HG02981 (cell line): ENCODE data around the gene ACTN4.
"Not testable (repeated sequence)": the region's sequence is repeated elsewhere in the genome, so short reads cannot be mapped to it uniquely, and the experiment has no call there.

Source experiments
- ATAC-seq: cut with Tn5 transposase; IDR thresholded peaks from one replicate; pipeline ENCODE4 v1.9.1; 2021; ENCODE audit warnings: mild to moderate bottlenecking, moderate library complexity; ENCODE audit not compliant: unreplicated experiment

Gene ACTN4

DNA sequence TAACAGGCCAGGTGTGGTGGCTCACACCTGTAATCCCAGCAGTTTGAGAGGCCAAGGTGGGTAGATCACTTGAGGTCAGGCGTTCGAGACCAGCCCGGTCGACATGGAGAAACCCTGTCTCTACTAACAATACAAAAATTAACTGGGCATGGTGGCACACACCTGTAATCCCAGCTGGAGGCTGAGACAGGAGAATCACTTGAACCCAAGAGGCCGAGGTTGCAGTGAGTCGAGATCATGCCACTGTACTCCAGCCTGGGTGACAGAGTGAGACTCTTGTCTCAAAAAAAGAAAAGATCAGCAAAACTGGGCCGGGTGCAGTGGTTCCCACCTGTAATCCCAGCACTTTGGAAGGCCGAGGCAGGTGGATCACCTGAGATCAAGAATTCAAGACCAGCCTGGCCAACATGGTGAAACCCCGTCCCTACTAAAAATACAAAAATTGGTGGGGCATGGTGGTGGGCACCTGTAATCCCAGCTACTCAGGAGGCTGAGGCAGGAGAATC lies 114.5 kb downstream of the ACTN4 start:
- ATAC-seq = not testable (repeated sequence)

DNA sequence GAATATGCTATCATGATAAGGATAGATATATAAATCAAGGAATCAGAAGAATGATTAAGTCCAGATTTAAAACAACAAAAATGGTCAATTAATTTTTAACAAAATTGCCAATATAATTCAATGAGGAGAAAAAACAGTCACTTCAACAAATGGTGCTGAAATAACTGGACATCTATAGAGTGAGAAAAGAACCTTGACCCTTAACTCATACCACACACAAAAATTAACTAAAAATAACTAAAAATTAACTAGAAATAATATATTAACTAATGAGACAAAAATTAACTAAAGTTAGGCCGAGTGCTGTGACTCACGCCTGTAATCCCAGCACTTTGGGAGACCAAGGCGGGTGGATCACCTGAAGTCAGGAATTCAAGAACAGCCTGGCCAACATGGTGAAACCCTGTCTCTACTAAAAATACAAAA lies 116.4 kb downstream of the ACTN4 start:
- no peak for ATAC-seq

- ATAC-seq = no peak
These were observed 117.8 kb downstream of the ACTN4 start for GRCh38 chr19:38765214-38765613.

DNA sequence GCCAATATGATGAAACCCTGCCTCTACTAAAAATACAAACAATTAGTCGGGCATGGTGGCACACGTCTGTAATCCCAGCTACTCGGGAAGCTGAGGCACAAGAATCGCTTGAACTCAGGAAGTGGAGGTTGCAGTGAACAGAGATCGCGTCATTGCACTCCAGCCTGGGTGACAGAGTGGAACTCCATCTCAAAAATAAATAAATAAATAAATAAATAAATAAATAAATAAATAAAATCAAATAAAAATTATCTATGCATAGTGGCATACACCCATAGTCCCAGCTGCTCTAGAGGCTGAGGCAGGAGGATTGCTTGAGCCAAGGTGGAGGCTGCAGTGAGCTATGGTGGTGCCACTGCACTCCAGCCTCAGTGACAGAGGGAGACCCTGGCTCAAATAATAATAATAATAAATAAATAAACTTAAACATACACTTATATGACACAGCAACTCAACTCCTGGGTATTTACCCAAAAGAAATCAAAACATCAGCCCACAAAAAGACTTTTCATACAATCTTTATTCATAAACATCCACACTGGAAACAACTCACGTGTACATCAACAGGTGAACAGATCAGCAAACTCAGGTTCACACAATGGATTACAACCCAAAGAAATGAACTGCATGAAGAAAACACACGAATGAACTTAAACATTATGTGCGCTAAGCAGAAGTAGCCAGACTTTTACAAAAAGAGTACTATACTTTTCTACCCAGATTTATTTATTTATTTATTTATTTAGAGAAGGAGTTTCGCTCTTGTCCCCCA lies 119.0 kb downstream of the ACTN4 start:
- ATAC-seq = no peak

- peak; percentile 58 for ATAC-seq
These were observed 122.3 kb downstream of the ACTN4 start for GRCh38 chr19:38769635-38770211.

GRCh38 chr19:38770228-38770948 lies 122.9 kb downstream of the ACTN4 start:
- ATAC-seq = not testable (repeated sequence)

- ATAC-seq = not testable (repeated sequence)
These were observed 123.5 kb downstream of the ACTN4 start for GRCh38 chr19:38770949-38771275.

- ATAC-seq = not testable (repeated sequence)
These were observed 124.1 kb downstream of the ACTN4 start for GRCh38 chr19:38771569-38771968.

GRCh38 chr19:38773469-38774177 lies 126.2 kb downstream of the ACTN4 start, which contains the start of gene LGALS7:
Gene LGALS7, minus strand, starts transcription at chr19:38773517. Its CDS starts 25 bp downstream, at chr19:38773492.
- ATAC-seq = no peak

DNA sequence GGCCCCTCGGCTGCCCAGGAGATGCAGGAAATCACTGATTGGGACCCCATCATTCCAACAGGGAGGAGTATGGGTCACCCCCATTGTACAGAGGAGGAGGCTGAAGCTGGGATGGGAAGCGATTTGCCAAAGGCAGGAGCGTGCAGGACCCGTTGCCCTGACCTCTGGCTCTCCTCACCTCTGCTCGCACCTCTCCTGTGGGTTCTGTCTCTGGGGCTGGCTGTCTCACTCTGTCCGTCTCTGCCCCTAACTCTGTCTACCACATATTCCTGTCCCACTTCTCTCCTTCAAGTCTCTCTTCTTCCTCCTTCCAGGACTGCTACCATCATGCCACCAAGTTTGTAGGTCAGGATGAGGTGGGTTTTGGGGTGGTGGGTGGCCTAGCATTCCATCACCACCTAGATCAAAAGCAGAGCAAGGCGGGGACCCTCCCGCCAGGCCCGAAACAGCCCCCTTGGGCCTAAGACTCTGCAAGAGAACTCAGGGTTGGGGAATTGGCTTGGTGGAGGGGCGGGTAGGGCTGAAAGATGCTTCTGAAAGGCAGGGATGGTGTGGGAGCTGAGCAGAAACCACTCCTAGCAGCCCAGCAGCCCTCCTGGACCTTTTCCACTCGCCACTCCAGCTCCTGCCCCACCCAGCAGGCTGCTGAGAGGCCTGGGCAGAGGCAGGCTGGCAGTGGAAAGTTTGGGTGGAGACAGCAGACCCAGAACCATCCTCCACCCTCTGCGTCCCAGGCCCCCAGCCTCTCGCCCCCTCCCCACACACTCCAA lies 126.9 kb downstream of the ACTN4 start:
- no peak for ATAC-seq

- ATAC-seq = no peak
These were observed 131.3 kb downstream of the ACTN4 start for GRCh38 chr19:38778733-38779132.

DNA sequence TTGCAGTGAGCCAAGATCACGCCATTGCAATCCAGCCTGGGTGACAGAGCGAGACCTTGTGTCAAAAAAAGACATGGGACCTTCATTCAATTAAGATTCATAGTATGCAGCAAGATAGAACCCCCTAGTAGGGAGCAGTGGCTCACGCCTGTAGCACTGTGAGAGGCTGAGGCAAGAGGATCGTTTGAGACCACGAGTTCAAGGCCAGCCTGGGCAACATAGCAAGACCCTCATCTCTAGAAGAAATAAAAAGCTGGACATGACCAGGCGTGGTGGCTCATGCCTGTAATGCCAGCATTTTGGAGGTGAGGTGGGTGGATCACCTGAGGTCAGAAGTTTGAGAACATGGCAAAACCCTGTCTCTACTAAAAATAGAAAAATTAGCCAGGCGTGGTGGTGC lies 133.0 kb downstream of the ACTN4 start:
- ATAC-seq = no peak

GRCh38 chr19:38781058-38781457 lies 133.6 kb downstream of the ACTN4 start:
- ATAC-seq = no peak
